Endothelial cell of umbilical vein (primary cell): ENCODE measurements around the gene KCNB1. TPM values are rescaled to one million over a fixed set of nuclear protein-coding genes. Genes with fewer than 3 reads are reported as not detected.

ENCODE experiments used
- BruUV-seq: library from RNA; stranded (reverse); fragments of 400-500 nt; replicated peaks from 2 replicates; lab custom pipeline; 2021; lab: Mats Ljungman, UMichigan
- CTCF ChIA-PET: fragments of 300-600, 350-600 bp; sonication (Branson Sonifier 250); formaldehyde crosslinking; loops from one replicate; lab custom pipeline; 2021; ENCODE audit warnings: antibody characterized with exemption, inconsistent platforms; lab: Charles Lee
- POLR2A ChIA-PET: fragments of 300-600, 350-600 bp; sonication (Branson Sonifier 250); formaldehyde crosslinking; loops from one replicate; lab custom pipeline; 2021; ENCODE audit warnings: antibody characterized with exemption, inconsistent platforms; lab: Charles Lee
- DNase-seq: peaks from one replicate; pipeline ENCODE4 v3.0.0-alpha.2; 2011; ENCODE audit warnings: low read depth, low spot score
- FAIRE-seq: peaks from 2 replicates; lab custom pipeline; 2011; peaks lifted over from hg19 to GRCh38; lab: Jason Lieb, UNC
- H2AFZ ChIP-seq: 2 replicates; pipeline ENCODE4 v1.6.0; 2012; ENCODE audit warnings: low read depth, low read length, control low read depth, inconsistent platforms
- H3K27ac ChIP-seq: 2 replicates; pipeline ENCODE4 v1.5.1; 2011; ENCODE audit warnings: low read depth, mild to moderate bottlenecking, control low read depth, low read length, moderate library complexity; ENCODE audit not compliant: insufficient read depth
- H3K27me3 ChIP-seq, 2 experiments: 2 replicates each; pipeline versions ENCODE4 v1.6.0 to v1.6.1; 2011; ENCODE audit warnings: low read length in 2 of 2, mixed read lengths in 1 of 2; ENCODE audit not compliant: control insufficient read depth in 2 of 2, insufficient read depth in 2 of 2
- H3K36me3 ChIP-seq, 2 experiments: 2 replicates in 1 of 2; 3 replicates in 1 of 2; pipeline ENCODE4 v1.5.1; 2011; ENCODE audit warnings: low read length in 2 of 2, mild to moderate bottlenecking in 1 of 2, moderate library complexity in 1 of 2; ENCODE audit not compliant: control insufficient read depth in 2 of 2, insufficient read depth in 2 of 2; ENCODE audit errors: extremely low read depth in 1 of 2
- H3K4me1 ChIP-seq: 3 replicates; pipeline ENCODE4 v1.5.1; 2011; ENCODE audit warnings: mild to moderate bottlenecking, low read length; ENCODE audit not compliant: control insufficient read depth, insufficient read depth; ENCODE audit errors: extremely low read depth
- H3K4me2 ChIP-seq: 2 replicates; pipeline ENCODE4 v1.6.1; 2011; ENCODE audit warnings: low read length, control low read depth, mixed read lengths; ENCODE audit not compliant: insufficient read depth
- H3K4me3 ChIP-seq, 3 experiments: fragments of 200-600 bp in 1 of 3; sonication (generic), shearing (Covaris generic) in 1 of 3; replicated peaks in 1 of 3; 2 replicates each; pipeline ENCODE4 v1.5.1; 2011 to 2016; ENCODE audit warnings: control low read depth in 3 of 3, low read length in 3 of 3, mild to moderate bottlenecking in 2 of 3, inconsistent platforms in 1 of 3, low read depth in 1 of 3, moderate library complexity in 1 of 3; ENCODE audit not compliant: insufficient read depth in 1 of 3
- H3K79me2 ChIP-seq: 2 replicates; pipeline ENCODE4 v1.6.0; 2012; ENCODE audit warnings: low read length, inconsistent platforms; ENCODE audit not compliant: control insufficient read depth, insufficient read depth
- H3K9ac ChIP-seq: replicated peaks from 2 replicates; pipeline ENCODE3; 2011; ENCODE audit warnings: low read length, control low read depth; ENCODE audit not compliant: insufficient read depth; ENCODE audit errors: extremely low read depth
- H3K9me1 ChIP-seq: replicated peaks from 3 replicates; pipeline ENCODE4 v1.6.0; 2011; ENCODE audit warnings: mild to moderate bottlenecking, low read length; ENCODE audit not compliant: control insufficient read depth, insufficient read depth; ENCODE audit errors: extremely low read depth
- H3K9me3 ChIP-seq: replicated peaks from 2 replicates; pipeline ENCODE4 v1.5.1; 2012; ENCODE audit warnings: low read length, inconsistent platforms; ENCODE audit not compliant: control insufficient read depth, insufficient read depth
- H4K20me1 ChIP-seq: replicated peaks from 2 replicates; pipeline ENCODE3; 2011; ENCODE audit warnings: mild to moderate bottlenecking, low read length; ENCODE audit not compliant: control insufficient read depth, insufficient read depth; ENCODE audit errors: extremely low read depth
- EZH2 ChIP-seq: IDR thresholded peaks from 2 replicates; pipeline ENCODE4 v1.6.1; 2012; ENCODE audit warnings: borderline replicate concordance, low read depth, mild to moderate bottlenecking, moderate library complexity, low read length, inconsistent platforms; ENCODE audit not compliant: severe bottlenecking
- FOS ChIP-seq: IDR thresholded peaks from 2 replicates; pipeline ENCODE4 v1.6.1; 2011; ENCODE audit warnings: mild to moderate bottlenecking, low read length, moderate library complexity, borderline replicate concordance; ENCODE audit not compliant: insufficient read depth
- GATA2 ChIP-seq: IDR thresholded peaks from 2 replicates; pipeline ENCODE4 v1.7.0; 2011; ENCODE audit warnings: low read depth, mild to moderate bottlenecking, moderate library complexity, mixed read lengths, low read length; ENCODE audit not compliant: insufficient read length, insufficient read depth
- JUN ChIP-seq: IDR thresholded peaks from 2 replicates; pipeline ENCODE4 v1.6.1; 2011; ENCODE audit warnings: borderline replicate concordance, low read depth; ENCODE audit not compliant: insufficient read length, insufficient read depth
- MYC ChIP-seq: IDR thresholded peaks from one replicate; pipeline ENCODE4 v1.6.1; 2011; ENCODE audit warnings: mild to moderate bottlenecking, low read depth, low read length
- POLR2A ChIP-seq: IDR thresholded peaks from 2 replicates; pipeline ENCODE4 v1.6.1; 2012; ENCODE audit warnings: low read depth, mild to moderate bottlenecking, control low read depth, low read length
- POLR2AphosphoS5 ChIP-seq: IDR thresholded peaks from 2 replicates; pipeline ENCODE4 v1.6.1; 2012; ENCODE audit warnings: low read depth, mild to moderate bottlenecking, control low read depth, low read length, moderate library complexity; ENCODE audit not compliant: insufficient read depth
- dilution Hi-C: fragments of 300-500 bp; cut with MboI; formaldehyde crosslinking; loops from one replicate; pipeline ENCODE4 v1.15.0; 2019; ENCODE audit warnings: low sequenced_read_pairs; ENCODE audit not compliant: extremely low pct_ligation_motif_present
- intact Hi-C: fragments of 100-400 bp; cut with micrococcal nuclease; formaldehyde crosslinking; loops from one replicate; pipeline ENCODE4 v1.10.0; 2022
- polyA plus RNA-seq, 4 experiments: library from polyadenylated mRNA; depleted of rRNA in 3 of 4; stranded (reverse) in 3 of 4; unstranded in 1 of 4; fragments of >200 nt; gene quantifications; 2 replicates each; pipeline versions ENCODE4 v1.2.1 to v1.2.3, GENCODE V29; 2011 to 2012; ENCODE audit warnings: missing spikeins in 1 of 4
- total RNA-seq: library from RNA; stranded (reverse); gene quantifications from 2 replicates; pipeline ENCODE4 v1.2.3, GENCODE V29; 2021
- TF ChIP-seq, protein P1 (sequence below), 2 donors: IDR thresholded peaks; 1 replicate in 1 of 2; 2 replicates in 1 of 2; pipeline ENCODE4 v1.5.1; 2011; ENCODE audit warnings: low read length in 2 of 2, mild to moderate bottlenecking in 2 of 2, moderate library complexity in 2 of 2, control low read depth in 1 of 2, inconsistent platforms in 1 of 2, low read depth in 1 of 2; ENCODE audit not compliant: insufficient read depth in 1 of 2; ENCODE audit errors: extremely low read depth in 1 of 2
- TF ChIP-seq, protein P2 (sequence below): IDR thresholded peaks from 2 replicates; pipeline ENCODE4 v1.6.1; 2011; ENCODE audit not compliant: insufficient read depth, insufficient read length

KCNB1 gene
- total and polyA plus RNA-seq, 2 donors (not counting 3 experiments of a cell fraction or from before 2014, with no cell fraction given), result not detected

DNA sequence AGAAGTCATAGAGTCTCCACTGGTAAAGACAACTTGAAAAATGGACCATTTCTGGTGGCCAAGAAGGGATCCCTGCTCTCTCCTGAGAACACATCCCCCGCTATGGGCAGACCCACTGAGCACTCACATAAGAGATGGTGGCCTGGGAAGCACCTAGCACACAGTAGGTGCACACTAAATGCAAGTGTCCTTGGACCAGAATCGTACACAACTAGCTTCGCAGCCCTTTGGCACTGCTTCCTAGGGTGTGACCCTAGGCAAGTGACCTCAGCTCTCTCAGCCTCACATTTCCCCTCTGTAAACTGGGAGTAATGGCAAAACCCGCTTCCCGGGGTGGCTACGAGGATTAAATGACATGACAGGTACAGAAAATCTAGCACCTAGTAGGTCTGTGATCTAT is 35.1 kb downstream of the KCNB1 start:
- intact Hi-C loops (no loop called here), dilution Hi-C loops (no loop called here)
- no TSS peak for BruUV-seq
- Histone ChIP-seq H3K9me3 (no peaks in the 10 kb centered on the region), H3K36me3 (no peaks in the 10 kb centered on the region), H3K9me1 (no peaks in the 10 kb centered on the region), H3K4me2 (no peak overlapping the region), H3K27me3 (peaks cover 0 to 2% of the 10 kb centered on the region in 2 experiments), H3K27ac (no peak overlapping the region), H2AFZ (no peak overlapping the region), H3K4me3 (no peak overlapping the region), H3K9ac (no peak overlapping the region), H3K79me2 (no peaks in the 10 kb centered on the region), H3K4me1 (peaks cover 2% of the 10 kb centered on the region), H4K20me1 (no peaks in the 10 kb centered on the region)
- TF ChIP-seq POLR2AphosphoS5 (no peak), POLR2A (no peak), JUN (no peak), EZH2 (no peak), GATA2 (no peak), FOS (no peak), MYC (no peak)
- TF ChIP-seq, protein P1, sequence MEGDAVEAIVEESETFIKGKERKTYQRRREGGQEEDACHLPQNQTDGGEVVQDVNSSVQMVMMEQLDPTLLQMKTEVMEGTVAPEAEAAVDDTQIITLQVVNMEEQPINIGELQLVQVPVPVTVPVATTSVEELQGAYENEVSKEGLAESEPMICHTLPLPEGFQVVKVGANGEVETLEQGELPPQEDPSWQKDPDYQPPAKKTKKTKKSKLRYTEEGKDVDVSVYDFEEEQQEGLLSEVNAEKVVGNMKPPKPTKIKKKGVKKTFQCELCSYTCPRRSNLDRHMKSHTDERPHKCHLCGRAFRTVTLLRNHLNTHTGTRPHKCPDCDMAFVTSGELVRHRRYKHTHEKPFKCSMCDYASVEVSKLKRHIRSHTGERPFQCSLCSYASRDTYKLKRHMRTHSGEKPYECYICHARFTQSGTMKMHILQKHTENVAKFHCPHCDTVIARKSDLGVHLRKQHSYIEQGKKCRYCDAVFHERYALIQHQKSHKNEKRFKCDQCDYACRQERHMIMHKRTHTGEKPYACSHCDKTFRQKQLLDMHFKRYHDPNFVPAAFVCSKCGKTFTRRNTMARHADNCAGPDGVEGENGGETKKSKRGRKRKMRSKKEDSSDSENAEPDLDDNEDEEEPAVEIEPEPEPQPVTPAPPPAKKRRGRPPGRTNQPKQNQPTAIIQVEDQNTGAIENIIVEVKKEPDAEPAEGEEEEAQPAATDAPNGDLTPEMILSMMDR (IDR thresholded peaks at IDR 0.05; ENCODE audit: extremely low read depth in 1 of 2, insufficient read depth in 1 of 2, low read depth in 1 of 2, low read length in 2 of 2), result no peak
- TF ChIP-seq, protein P2, sequence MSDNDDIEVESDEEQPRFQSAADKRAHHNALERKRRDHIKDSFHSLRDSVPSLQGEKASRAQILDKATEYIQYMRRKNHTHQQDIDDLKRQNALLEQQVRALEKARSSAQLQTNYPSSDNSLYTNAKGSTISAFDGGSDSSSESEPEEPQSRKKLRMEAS, result no peak
- ChIA-PET POLR2A (no interaction called here), CTCF (interaction anchor here (0.8 to 0.9 kb wide), 2 partner anchors 37 to 50 kb away, joined by 3 read pairs; no protein-coding TSS in a partner anchor)
- FAIRE-seq (no peak), DNase-seq (no peak)
